Prostate gland (tissue), 2 donors: Measurements from ENCODE around the gene NR1I2. TPM values are rescaled to one million over a fixed set of nuclear protein-coding genes. Genes with fewer than 3 reads are reported as not detected.

ENCODE experiments used
- DNase-seq: peaks from one replicate; pipeline ENCODE4 v3.0.0-alpha.2; 2019; ENCODE audit warnings: low spot score
- H3K27ac ChIP-seq, 2 donors: fragments of 200-600 bp; sonication (generic); 2 replicates each; pipeline ENCODE4 v1.5.1; 2017 to 2019
- H3K27me3 ChIP-seq: fragments of 200-600 bp; sonication (generic); replicated peaks from 2 replicates; pipeline ENCODE4 v1.5.1; 2019; ENCODE audit not compliant: insufficient read depth
- H3K36me3 ChIP-seq, 2 donors: fragments of 200-600 bp; sonication (generic); 1 replicate in 1 of 2; 2 replicates in 1 of 2; pipeline versions ENCODE4 v1.5.1 to v1.8.1; 2017 to 2019
- H3K4me1 ChIP-seq: fragments of 200-600 bp; sonication (generic); replicated peaks from 2 replicates; pipeline ENCODE4 v1.5.1; 2019
- H3K4me3 ChIP-seq, 2 donors: fragments of 200-600 bp; sonication (generic); 2 replicates each; pipeline ENCODE4 v1.5.1; 2017 to 2019
- H3K9me3 ChIP-seq: fragments of 200-600 bp; sonication (generic); 2 replicates; pipeline ENCODE4 v1.5.1; 2017
- CTCF ChIP-seq, 4 experiments: fragments of 200-600 bp in 2 of 4; fragments of 450-650 bp in 2 of 4; sonication (generic) in 2 of 4; IDR thresholded peaks; 1 replicate in 3 of 4; 2 replicates in 1 of 4; pipeline ENCODE4 v1.5.1; 2016 to 2019; ENCODE audit warnings: antibody characterized with exemption in 4 of 4, mild to moderate bottlenecking in 2 of 4, moderate library complexity in 2 of 4
- POLR2A ChIP-seq: fragments of 450-650 bp; IDR thresholded peaks from one replicate; pipeline ENCODE4 v1.6.1; 2016; ENCODE audit warnings: antibody characterized with exemption, mild to moderate bottlenecking
- POLR2AphosphoS5 ChIP-seq: sonication (generic); formaldehyde crosslinking; IDR thresholded peaks from one replicate; pipeline ENCODE4 v1.6.1; 2017; ENCODE audit warnings: antibody characterized with exemption
- WGBS: methylation state at CpG from one replicate; pipeline ENCODE4 v1.1.5; 2018; 5-methylcytosine and 5-hydroxymethylcytosine counted together
- intact Hi-C: fragments of 100-400 bp; cut with DNase I; formaldehyde crosslinking; loops from one replicate; pipeline ENCODE4 v1.14.2; 2022
- total RNA-seq, 2 donors: library from RNA; depleted of rRNA; stranded (reverse); fragments of >200 nt; gene quantifications; one replicate each; pipeline ENCODE4 v1.1.0, GENCODE V29; 2016

Gene NR1I2
- total RNA-seq, 2 donors from 2014 or later: 0.85 TPM; not detected in 1

DNA sequence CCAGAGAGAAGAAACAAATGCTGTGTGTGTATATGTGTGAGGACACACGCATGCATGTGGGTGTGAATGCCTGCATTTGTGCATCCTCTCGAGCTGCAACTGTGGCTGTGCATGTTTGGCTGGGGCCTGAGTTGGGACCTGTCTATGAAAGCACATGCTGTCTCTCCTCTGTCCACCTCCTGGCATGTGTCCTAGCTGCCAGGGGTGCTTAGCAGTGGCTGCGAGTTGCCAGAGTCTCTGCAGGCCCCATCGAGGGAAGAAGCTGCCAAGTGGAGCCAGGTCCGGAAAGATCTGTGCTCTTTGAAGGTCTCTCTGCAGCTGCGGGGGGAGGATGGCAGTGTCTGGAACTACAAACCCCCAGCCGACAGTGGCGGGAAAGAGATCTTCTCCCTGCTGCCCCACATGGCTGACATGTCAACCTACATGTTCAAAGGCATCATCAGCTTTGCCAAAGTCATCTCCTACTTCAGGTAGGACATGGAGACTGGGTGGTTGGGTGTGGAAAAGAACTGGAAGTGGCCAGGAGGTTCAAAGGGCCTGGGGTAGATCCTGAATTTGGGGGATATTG is 30.7 kb downstream of the NR1I2 start:
- DNase-seq: no peak
- 76% methylated on average over 8 of the region's 8 CpGs for WGBS
- intact Hi-C loops: no loop called here
- Histone ChIP-seq H3K27ac (no peak overlapping the region), H3K4me1 (no peaks in the 10 kb centered on the region), H3K4me3 (no peak overlapping the region), H3K9me3 (no peaks in the 10 kb centered on the region), H3K36me3 (no peaks in the 10 kb centered on the region), H3K27me3 (no peaks in the 10 kb centered on the region)
- TF ChIP-seq POLR2AphosphoS5: no peak
- TF ChIP-seq POLR2A: no peak
- no peak for TF ChIP-seq CTCF (IDR thresholded peaks at IDR 0.05)

GRCh38 chr3:119815716-119816115 is 33.8 kb downstream of the NR1I2 start:
- whole genome bisulfite sequencing: 84% methylated on average over 7 of the region's 8 CpGs
- Histone ChIP-seq H3K4me1 (no peaks in the 10 kb centered on the region), H3K27me3 (no peaks in the 10 kb centered on the region), H3K27ac (no peak overlapping the region), H3K4me3 (no peak overlapping the region), H3K36me3 (no peaks in the 10 kb centered on the region), H3K9me3 (no peaks in the 10 kb centered on the region)
- DNase-seq: no peak
- intact Hi-C loops: no loop called here
- TF ChIP-seq POLR2A: no peak
- no peak for TF ChIP-seq POLR2AphosphoS5
- TF ChIP-seq CTCF (IDR thresholded peaks at IDR 0.05): no peak

DNA sequence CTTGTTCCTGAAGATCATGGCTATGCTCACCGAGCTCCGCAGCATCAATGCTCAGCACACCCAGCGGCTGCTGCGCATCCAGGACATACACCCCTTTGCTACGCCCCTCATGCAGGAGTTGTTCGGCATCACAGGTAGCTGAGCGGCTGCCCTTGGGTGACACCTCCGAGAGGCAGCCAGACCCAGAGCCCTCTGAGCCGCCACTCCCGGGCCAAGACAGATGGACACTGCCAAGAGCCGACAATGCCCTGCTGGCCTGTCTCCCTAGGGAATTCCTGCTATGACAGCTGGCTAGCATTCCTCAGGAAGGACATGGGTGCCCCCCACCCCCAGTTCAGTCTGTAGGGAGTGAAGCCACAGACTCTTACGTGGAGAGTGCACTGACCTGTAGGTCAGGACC is 35.2 kb downstream of the NR1I2 start:
- no peaks in the 10 kb centered on the region for H3K9me3 ChIP-seq
- H3K4me1 ChIP-seq: no peaks in the 10 kb centered on the region
- DNase-seq: no peak
- intact Hi-C loops: no loop called here
- WGBS: 89% methylated on average over 12 of the region's 12 CpGs
- H3K27ac ChIP-seq: no peak overlapping the region
- H3K36me3 ChIP-seq: no peaks in the 10 kb centered on the region
- no peak overlapping the region for H3K4me3 ChIP-seq
- no peaks in the 10 kb centered on the region for H3K27me3 ChIP-seq
- no peak for TF ChIP-seq CTCF (IDR thresholded peaks at IDR 0.05)
- TF ChIP-seq POLR2AphosphoS5: no peak
- TF ChIP-seq POLR2A: no peak

DNA sequence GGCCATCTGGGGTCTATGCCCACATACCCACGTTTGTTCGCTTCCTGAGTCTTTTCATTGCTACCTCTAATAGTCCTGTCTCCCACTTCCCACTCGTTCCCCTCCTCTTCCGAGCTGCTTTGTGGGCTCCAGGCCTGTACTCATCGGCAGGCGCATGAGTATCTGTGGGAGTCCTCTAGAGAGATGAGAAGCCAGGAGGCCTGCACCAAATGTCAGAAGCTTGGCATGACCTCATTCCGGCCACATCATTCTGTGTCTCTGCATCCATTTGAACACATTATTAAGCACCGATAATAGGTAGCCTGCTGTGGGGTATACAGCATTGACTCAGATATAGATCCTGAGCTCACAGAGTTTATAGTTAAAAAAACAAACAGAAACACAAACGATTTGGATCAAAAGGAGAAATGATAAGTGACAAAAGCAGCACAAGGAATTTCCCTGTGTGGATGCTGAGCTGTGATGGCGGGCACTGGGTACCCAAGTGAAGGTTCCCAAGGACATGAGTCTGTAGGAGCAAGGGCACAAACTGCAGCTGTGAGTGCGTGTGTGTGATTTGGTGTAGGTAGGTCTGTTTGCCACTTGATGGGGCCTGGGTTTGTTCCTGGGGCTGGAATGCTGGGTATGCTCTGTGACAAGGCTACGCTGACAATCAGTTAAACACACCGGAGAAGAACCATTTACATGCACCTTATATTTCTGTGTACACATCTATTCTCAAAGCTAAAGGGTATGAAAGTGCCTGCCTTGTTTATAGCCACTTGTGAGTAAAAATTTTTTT is 35.9 kb downstream of the NR1I2 start:
- Histone ChIP-seq H3K36me3 (no peaks in the 10 kb centered on the region), H3K4me3 (no peak overlapping the region), H3K4me1 (no peaks in the 10 kb centered on the region), H3K9me3 (no peaks in the 10 kb centered on the region), H3K27me3 (no peaks in the 10 kb centered on the region), H3K27ac (no peak overlapping the region)
- TF ChIP-seq CTCF (IDR thresholded peaks at IDR 0.05) (no peak), POLR2A (no peak), POLR2AphosphoS5 (no peak)
- DNase-seq: no peak
- intact Hi-C loops: no loop called here
- WGBS: 75% methylated on average over 13 of the region's 13 CpGs

DNA sequence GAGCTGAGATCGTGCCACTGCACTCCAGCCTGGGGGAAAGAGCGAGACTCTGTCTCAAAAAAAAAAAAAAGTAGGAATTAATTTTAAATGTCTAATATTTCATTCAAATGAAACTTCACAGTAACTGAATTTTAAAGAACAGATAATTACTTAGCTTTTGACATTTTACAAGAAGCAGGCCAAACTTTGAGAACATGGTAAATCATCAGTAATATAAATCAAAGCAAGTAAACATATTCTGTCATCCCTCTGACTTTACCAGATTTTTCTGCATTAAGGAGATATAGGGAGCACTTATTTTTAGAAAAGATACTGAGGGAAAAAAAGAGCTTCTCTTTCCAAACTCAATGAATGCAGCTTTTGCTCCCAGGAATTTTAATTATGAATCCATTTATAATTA is 37.0 kb downstream of the NR1I2 start:
- H3K4me3 ChIP-seq: no peak overlapping the region
- intact Hi-C loops: no loop called here
- no peaks in the 10 kb centered on the region for H3K4me1 ChIP-seq
- no peaks in the 10 kb centered on the region for H3K36me3 ChIP-seq
- TF ChIP-seq POLR2A (no peak), POLR2AphosphoS5 (no peak), CTCF (IDR thresholded peaks at IDR 0.05) (no peak)
- DNase-seq: no peak
- WGBS: 88% methylated on average over 2 of the region's 2 CpGs
- no peaks in the 10 kb centered on the region for H3K27me3 ChIP-seq
- no peaks in the 10 kb centered on the region for H3K9me3 ChIP-seq
- no peak overlapping the region for H3K27ac ChIP-seq
